Measurements from ENCODE around the gene PTPRT. TPM values are rescaled to one million over a fixed set of nuclear protein-coding genes. Genes with fewer than 3 reads are reported as not detected.

PTPRT gene
- total RNA-seq, 2 donors from 2014 or later: 0.11 to 0.35 TPM

DNA sequence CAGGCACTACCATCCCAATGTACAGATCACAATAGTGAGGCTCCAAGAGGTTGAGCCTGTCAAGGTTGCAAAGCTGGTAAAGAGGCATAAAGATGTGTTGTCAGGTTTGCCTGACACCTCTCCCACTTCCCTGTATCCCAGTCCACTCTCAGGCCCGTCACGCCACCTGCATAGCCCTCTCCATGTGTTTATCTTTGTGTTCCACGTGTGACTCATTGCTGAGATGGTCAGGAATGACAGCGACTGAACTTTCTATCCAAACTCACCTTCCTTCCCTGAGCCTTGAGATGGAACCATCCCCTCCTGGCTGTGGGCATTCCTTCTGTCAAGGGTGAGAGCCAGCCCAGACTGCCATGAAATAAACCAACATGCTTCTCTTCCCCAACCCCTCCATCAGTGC is 578.3 kb downstream of the PTPRT start:
- Histone ChIP-seq H3K4me3 (no peak overlapping the region), H3K27ac (no peak overlapping the region), H3K9me3 (peaks cover 0 to 4% of the 10 kb centered on the region in 2 donors), H3K27me3 (no peaks in the 10 kb centered on the region), H3K36me3 (no peaks in the 10 kb centered on the region), H3K4me1 (no peaks in the 10 kb centered on the region)
- TF ChIP-seq, protein P1, sequence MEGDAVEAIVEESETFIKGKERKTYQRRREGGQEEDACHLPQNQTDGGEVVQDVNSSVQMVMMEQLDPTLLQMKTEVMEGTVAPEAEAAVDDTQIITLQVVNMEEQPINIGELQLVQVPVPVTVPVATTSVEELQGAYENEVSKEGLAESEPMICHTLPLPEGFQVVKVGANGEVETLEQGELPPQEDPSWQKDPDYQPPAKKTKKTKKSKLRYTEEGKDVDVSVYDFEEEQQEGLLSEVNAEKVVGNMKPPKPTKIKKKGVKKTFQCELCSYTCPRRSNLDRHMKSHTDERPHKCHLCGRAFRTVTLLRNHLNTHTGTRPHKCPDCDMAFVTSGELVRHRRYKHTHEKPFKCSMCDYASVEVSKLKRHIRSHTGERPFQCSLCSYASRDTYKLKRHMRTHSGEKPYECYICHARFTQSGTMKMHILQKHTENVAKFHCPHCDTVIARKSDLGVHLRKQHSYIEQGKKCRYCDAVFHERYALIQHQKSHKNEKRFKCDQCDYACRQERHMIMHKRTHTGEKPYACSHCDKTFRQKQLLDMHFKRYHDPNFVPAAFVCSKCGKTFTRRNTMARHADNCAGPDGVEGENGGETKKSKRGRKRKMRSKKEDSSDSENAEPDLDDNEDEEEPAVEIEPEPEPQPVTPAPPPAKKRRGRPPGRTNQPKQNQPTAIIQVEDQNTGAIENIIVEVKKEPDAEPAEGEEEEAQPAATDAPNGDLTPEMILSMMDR (IDR thresholded peaks at IDR 0.05): no peak
- DNase-seq (ENCODE audit: low spot score): no peak

DNA sequence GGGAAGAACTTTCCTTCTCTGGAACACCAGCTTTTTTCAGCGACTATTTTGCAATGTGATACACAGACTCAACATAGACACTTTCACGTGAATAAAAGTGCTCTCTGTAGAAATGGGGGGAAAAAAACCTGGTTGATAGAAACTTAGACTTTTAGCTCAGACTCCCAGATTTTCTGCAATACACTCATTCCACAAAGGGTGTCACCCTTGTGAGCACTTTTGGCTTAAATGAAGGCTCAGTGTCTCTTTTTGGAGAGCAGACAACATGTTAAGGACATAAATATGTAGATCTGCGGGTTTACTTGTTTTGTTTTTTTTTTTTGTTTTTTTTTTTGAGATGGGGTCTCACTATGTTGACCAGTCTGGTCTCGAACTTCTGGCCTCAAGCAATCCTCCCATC is 579.6 kb downstream of the PTPRT start:
- DNase-seq (ENCODE audit: low spot score): no peak
- TF ChIP-seq, protein P1 (IDR thresholded peaks at IDR 0.05): no peak
- no peaks in the 10 kb centered on the region for H3K27me3 ChIP-seq
- no peaks in the 10 kb centered on the region for H3K36me3 ChIP-seq
- H3K4me3 ChIP-seq: no peak overlapping the region
- peaks cover 0 to 4% of the 10 kb centered on the region in 2 donors for H3K9me3 ChIP-seq
- H3K27ac ChIP-seq: no peak overlapping the region
- H3K4me1 ChIP-seq: no peaks in the 10 kb centered on the region

DNA sequence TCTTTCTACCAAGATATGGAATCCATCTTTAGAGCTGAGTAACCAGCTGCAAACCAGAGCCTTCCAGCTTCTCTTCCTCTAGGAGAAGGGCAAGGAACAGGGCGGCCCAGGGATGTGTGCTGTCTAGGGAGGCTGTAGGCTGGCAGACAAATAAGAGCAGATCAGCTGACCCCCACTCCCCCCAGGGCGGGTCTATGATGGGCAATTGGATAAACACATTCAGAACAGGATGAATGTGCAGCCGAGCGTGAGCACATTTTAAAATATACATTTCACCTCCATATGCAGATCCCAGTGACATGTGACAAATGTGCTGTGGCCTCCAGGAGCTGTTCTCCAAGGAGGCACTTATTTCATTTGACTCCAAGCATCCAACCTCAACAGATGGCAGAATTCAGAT is 580.1 kb downstream of the PTPRT start:
- Histone ChIP-seq H3K9me3 (peaks cover 0 to 4% of the 10 kb centered on the region in 2 donors), H3K4me1 (no peaks in the 10 kb centered on the region), H3K36me3 (no peaks in the 10 kb centered on the region), H3K27ac (no peak overlapping the region), H3K4me3 (no peak overlapping the region), H3K27me3 (no peaks in the 10 kb centered on the region)
- TF ChIP-seq, protein P1 (IDR thresholded peaks at IDR 0.05): no peak
- no peak for DNase-seq (ENCODE audit: low spot score)

DNA sequence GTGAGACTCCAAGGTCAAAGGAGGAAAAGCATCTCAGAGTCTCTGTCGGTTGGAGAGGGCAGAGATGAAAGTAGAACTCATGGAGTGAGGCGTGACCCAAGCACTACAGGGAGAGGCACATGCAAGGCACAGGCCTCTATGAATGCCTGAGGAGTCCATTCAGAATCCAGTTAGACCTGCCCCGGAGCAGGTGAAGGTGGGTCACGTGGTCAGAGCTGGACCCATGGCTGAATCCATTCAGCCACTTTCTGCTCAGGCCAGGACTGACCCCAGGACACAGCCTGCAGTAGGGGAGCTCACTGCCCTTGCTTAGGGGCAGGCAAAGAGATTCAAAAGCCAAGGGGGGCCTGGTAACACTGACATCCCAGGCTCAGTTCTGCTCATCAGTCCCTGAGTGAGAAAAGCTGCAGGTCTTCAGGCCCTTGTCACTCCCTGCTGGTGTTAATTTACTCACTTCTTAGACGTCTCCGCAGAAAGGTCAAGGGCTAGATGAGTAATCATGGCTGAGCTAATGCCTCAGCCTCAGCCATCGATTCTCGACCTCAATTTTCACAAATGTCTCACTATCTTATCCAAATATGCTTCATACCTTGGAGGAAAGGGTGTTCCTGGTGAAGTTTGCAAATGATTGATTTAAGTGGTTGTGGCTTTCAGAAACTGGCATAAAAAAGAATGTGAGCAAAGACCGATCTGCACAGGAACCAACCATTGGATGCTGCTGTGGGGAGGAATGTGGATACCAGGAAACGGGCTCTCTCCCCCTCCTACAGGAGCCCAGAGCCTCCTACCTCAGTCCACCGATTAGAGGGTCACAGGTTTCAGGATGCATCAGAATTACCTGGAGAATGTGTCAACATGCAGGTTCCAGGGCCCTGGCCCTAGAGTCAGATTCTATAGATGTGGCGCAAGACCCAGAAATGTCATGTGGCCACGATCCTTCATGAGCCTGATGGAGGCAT is 584.4 kb downstream of the PTPRT start:
- no peaks in the 10 kb centered on the region for H3K27me3 ChIP-seq
- no peaks in the 10 kb centered on the region for H3K4me1 ChIP-seq
- no peak overlapping the region for H3K27ac ChIP-seq
- DNase-seq (ENCODE audit: low spot score): no peak
- no peak overlapping the region for H3K4me3 ChIP-seq
- no peaks in the 10 kb centered on the region for H3K9me3 ChIP-seq
- TF ChIP-seq, protein P1 (IDR thresholded peaks at IDR 0.05): no peak
- H3K36me3 ChIP-seq: no peaks in the 10 kb centered on the region

DNA sequence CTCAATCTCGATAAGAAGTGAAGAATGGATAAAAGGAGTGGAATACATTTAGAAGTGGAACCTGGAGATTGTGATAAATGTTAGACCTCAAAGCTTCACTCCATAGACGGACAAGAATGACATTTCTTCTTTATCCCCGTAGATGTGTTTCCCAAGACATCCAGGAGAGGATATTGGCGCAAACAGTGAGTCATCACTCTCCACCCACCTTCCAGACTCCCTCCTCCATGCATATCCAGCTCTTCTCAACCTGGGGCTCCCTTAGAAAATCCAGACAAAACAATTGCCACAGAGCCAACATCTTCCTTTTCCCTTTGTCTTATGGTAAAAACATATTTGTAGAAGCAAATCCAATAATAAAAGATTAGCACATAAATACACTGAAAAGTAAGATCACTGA is 586.1 kb downstream of the PTPRT start:
- Histone ChIP-seq H3K36me3 (no peaks in the 10 kb centered on the region), H3K9me3 (no peaks in the 10 kb centered on the region), H3K4me1 (no peaks in the 10 kb centered on the region), H3K27me3 (no peaks in the 10 kb centered on the region), H3K4me3 (no peak overlapping the region), H3K27ac (no peak overlapping the region)
- TF ChIP-seq, protein P1 (IDR thresholded peaks at IDR 0.05): no peak
- no peak for DNase-seq (ENCODE audit: low spot score)
